NT2/D1 (cell line): ENCODE data around the gene TNN.

Source experiments
- DNase-seq: peaks from one replicate; pipeline ENCODE4 v3.0.0-alpha.2; 2011; ENCODE audit warnings: low read depth, low spot score
- H3K27me3 ChIP-seq: 2 replicates; pipeline ENCODE4 v1.6.0; 2011; ENCODE audit warnings: mild to moderate bottlenecking; ENCODE audit not compliant: insufficient read length, insufficient read depth
- H3K36me3 ChIP-seq: 2 replicates; pipeline ENCODE4 v1.6.1; 2011; ENCODE audit warnings: mild to moderate bottlenecking, low read length, mixed read lengths; ENCODE audit not compliant: insufficient read depth, insufficient read length
- H3K4me1 ChIP-seq: 2 replicates; pipeline ENCODE4 v1.5.1; 2011; ENCODE audit not compliant: insufficient read depth, insufficient read length
- H3K4me3 ChIP-seq: 2 replicates; pipeline ENCODE4 v1.5.1; 2011; ENCODE audit warnings: low read depth; ENCODE audit not compliant: insufficient read length
- H3K9ac ChIP-seq: 2 replicates; pipeline ENCODE4 v1.6.0; 2011; ENCODE audit warnings: low read depth; ENCODE audit not compliant: insufficient read length
- H3K9me3 ChIP-seq: 2 replicates; pipeline ENCODE4 v1.5.1; 2011; ENCODE audit warnings: mild to moderate bottlenecking, low read length; ENCODE audit not compliant: insufficient read depth
- SUZ12 ChIP-seq: IDR thresholded peaks from 2 replicates; pipeline ENCODE4 v1.6.1; 2011; ENCODE audit not compliant: insufficient read length, insufficient read depth; ENCODE audit errors: extremely low read depth
- YY1 ChIP-seq: IDR thresholded peaks from 2 replicates; pipeline ENCODE4 v1.6.1; 2011; ENCODE audit not compliant: insufficient read length, insufficient read depth
- ZNF274 ChIP-seq: IDR thresholded peaks from 2 replicates; pipeline ENCODE4 v1.6.1; 2011; ENCODE audit warnings: mild to moderate bottlenecking, low read depth, low read length

Gene TNN

GRCh38 chr1:175192111-175192629, 124.5 kb downstream of the TNN start:
- Histone ChIP-seq H3K9ac (peak overlapping the region; percentile 76), H3K4me1 (peaks cover 3% of the 10 kb centered on the region), H3K9me3 (no peaks in the 10 kb centered on the region), H3K4me3 (peak overlapping the region; percentile 66), H3K36me3 (peaks cover 6% of the 10 kb centered on the region), H3K27me3 (peaks cover 18% of the 10 kb centered on the region)
- no peak for TF ChIP-seq YY1
- TF ChIP-seq ZNF274, result no peak
- no peak for TF ChIP-seq SUZ12
- peak; percentile 35 for DNase-seq

DNA sequence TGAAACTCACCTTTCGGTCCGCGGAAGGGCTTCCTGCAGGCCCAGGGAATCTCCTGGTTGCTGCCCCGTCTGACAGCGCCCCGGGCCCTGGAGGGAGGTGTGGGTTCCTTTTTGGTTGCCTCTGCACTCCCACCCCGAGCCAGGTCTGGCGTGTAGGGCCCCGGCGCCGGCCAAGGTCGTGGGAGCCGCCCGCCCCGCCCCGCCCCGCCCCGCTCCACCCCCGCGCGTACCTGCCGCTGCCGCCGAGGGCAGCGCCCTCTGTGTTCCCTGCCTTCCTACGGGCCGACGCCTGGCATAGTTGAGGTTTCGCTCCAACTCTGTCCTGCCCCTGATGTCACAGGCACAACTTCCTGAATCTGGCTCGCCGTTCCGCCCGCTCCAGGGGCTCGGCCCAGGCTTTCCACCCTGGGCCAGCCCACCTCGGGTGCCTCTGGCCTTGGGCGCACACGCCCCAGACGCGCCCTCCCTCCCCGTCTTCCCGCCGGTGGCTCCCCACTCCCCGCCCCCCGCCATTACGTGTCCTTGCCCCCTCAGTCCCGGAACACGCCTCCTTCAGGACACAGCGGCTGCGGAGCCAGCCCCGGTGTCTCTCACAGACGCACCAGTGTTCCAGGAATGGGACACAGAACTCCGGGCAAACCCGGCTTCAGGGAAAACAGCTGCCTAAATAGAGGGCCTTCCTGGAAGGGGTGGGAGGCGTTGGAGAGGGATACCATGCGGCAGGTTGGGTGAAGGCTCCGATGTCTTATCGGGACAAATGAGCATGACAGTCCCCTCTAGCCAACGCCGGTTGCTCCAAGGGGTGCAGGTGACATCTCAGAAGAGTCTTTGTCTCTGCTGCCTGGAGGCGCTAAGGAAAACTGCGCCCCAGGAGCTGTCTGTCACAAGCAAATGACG, 125.2 kb downstream of the TNN start, which contains the start of gene KIAA0040:
TSS of gene KIAA0040 (minus strand) at position 147 of the 897 bp plus-strand sequence. CDS start 31,763 bp downstream, outside the sequence.
- H3K4me3 ChIP-seq, result peak within 1 kb of the TSS; percentile 66
- peaks cover 5% of the 10 kb centered on the region for H3K36me3 ChIP-seq
- TF ChIP-seq SUZ12 (no peak), ZNF274 (no peak), YY1 (no peak)
- H3K27me3 ChIP-seq, result peaks cover 18% of the 10 kb centered on the region
- DNase-seq, result peak; percentile 25
- H3K9me3 ChIP-seq, result no peaks in the 10 kb centered on the region
- peaks cover 3% of the 10 kb centered on the region for H3K4me1 ChIP-seq
- H3K9ac ChIP-seq, result peak within 1 kb of the TSS; percentile 76

DNA sequence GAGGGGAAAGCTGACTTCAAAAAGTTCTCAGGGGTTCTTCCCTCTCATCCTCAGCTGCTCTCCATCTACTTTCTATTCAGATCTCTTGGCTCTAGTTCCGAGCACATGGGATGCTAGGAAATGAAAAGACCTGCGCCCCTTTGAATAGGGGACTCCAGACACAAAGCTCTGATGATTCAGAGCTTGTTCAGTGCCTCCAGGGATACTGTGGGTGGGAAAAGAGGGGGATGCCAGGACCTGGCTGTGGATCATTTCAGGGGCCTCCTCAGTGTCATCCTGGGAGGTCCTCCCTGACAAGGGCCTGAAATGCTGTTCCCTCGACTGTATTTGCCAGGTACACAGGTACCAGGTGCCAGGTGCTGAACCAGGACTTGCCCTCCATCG, 125.9 kb downstream of the TNN start:
- Histone ChIP-seq H3K9ac (peak overlapping the region; percentile 75), H3K27me3 (peaks cover 18% of the 10 kb centered on the region), H3K4me3 (peak overlapping the region; percentile 66), H3K36me3 (peaks cover 4% of the 10 kb centered on the region), H3K9me3 (no peaks in the 10 kb centered on the region), H3K4me1 (peaks cover 3% of the 10 kb centered on the region)
- TF ChIP-seq YY1, result no peak
- no peak for TF ChIP-seq SUZ12
- TF ChIP-seq ZNF274, result no peak
- DNase-seq, result no peak

DNA sequence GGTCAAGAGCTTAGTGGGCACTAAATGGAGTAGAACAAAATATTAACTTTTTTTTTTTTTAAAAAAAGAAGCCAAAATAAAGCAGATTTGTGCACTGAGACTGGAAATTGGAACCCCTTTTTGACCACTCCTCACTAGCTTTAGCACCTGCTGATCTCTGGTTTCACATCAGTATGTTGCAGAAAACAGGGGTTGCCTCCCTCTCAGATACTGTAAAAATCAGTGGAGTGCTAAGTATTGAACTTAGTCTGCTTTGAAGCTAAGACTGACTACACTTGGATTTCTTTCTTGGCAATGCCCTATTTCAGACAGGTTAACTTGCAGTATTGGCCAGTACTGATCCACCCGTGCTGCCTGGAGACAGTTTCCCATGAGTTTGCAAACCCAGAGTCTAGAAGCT, 127.6 kb downstream of the TNN start:
- H3K27me3 ChIP-seq, result peaks cover 18% of the 10 kb centered on the region
- DNase-seq, result no peak
- no peak overlapping the region for H3K4me3 ChIP-seq
- TF ChIP-seq SUZ12 (no peak), ZNF274 (no peak), YY1 (no peak)
- H3K9me3 ChIP-seq, result no peaks in the 10 kb centered on the region
- H3K4me1 ChIP-seq, result peaks cover 3% of the 10 kb centered on the region
- H3K9ac ChIP-seq, result no peak overlapping the region
- no peaks in the 10 kb centered on the region for H3K36me3 ChIP-seq

- H3K9me3 ChIP-seq, result no peaks in the 10 kb centered on the region
- peaks cover 18% of the 10 kb centered on the region for H3K27me3 ChIP-seq
- H3K9ac ChIP-seq, result no peak overlapping the region
- peaks cover 3% of the 10 kb centered on the region for H3K4me1 ChIP-seq
- no peak for DNase-seq
- H3K36me3 ChIP-seq, result no peaks in the 10 kb centered on the region
- TF ChIP-seq SUZ12 (no peak), ZNF274 (no peak), YY1 (no peak)
- H3K4me3 ChIP-seq, result no peak overlapping the region
Measured at GRCh38 chr1:175195798-175196197, 128.2 kb downstream of the TNN start.

GRCh38 chr1:175197531-175197930, 129.9 kb downstream of the TNN start:
- H3K4me1 ChIP-seq, result peaks cover 3% of the 10 kb centered on the region

More at GRCh38 chr1:175197531-175197930, 129.9 kb downstream of the TNN start:
- H3K27me3 ChIP-seq, result peaks cover 18% of the 10 kb centered on the region
- H3K4me3 ChIP-seq, result no peak overlapping the region
- no peaks in the 10 kb centered on the region for H3K9me3 ChIP-seq
- DNase-seq, result no peak
- H3K36me3 ChIP-seq, result no peaks in the 10 kb centered on the region
- no peak for TF ChIP-seq YY1
- TF ChIP-seq SUZ12, result no peak
- TF ChIP-seq ZNF274, result no peak
- no peak overlapping the region for H3K9ac ChIP-seq
